Measurements from ENCODE around the gene CNTN2.

DNA sequence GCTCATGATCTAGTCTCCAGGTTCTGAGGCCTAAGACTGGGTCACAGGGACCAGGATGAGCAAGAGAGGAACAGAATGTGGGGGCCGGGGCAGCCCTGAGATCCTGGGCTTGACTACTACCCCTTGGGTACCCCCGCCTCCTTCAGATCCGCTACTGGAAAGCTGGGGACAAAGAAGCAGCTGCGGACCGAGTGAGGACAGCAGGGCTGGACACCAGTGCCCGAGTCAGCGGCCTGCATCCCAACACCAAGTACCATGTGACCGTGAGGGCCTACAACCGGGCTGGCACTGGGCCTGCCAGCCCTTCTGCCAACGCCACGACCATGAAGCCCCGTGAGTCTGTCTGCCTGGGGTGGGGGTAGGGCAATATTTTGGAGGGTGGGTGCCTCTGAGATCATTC, 28.8 kb downstream of the CNTN2 start:
- TF ChIP-seq, protein P1, sequence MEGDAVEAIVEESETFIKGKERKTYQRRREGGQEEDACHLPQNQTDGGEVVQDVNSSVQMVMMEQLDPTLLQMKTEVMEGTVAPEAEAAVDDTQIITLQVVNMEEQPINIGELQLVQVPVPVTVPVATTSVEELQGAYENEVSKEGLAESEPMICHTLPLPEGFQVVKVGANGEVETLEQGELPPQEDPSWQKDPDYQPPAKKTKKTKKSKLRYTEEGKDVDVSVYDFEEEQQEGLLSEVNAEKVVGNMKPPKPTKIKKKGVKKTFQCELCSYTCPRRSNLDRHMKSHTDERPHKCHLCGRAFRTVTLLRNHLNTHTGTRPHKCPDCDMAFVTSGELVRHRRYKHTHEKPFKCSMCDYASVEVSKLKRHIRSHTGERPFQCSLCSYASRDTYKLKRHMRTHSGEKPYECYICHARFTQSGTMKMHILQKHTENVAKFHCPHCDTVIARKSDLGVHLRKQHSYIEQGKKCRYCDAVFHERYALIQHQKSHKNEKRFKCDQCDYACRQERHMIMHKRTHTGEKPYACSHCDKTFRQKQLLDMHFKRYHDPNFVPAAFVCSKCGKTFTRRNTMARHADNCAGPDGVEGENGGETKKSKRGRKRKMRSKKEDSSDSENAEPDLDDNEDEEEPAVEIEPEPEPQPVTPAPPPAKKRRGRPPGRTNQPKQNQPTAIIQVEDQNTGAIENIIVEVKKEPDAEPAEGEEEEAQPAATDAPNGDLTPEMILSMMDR (IDR thresholded peaks at IDR 0.05), result no peak
- TF ChIP-seq EP300 (IDR thresholded peaks at IDR 0.05) (no peak), POLR2AphosphoS5 (IDR thresholded peaks at IDR 0.05) (no peak)
